Hepatocyte (in vitro differentiated cells): ENCODE measurements around the gene SOX18.

Experiments used
- CTCF ChIP-seq: fragments of 200-600 bp; sonication (generic); IDR thresholded peaks from 2 replicates; pipeline ENCODE4 v1.5.1; 2016; ENCODE audit warnings: antibody characterized with exemption, mild to moderate bottlenecking; ENCODE audit not compliant: poor library complexity
- EZH2 ChIP-seq: fragments of 200-600 bp; sonication (generic); IDR thresholded peaks from 2 replicates; pipeline ENCODE4 v1.6.1; 2016; ENCODE audit warnings: antibody characterized with exemption, mild to moderate bottlenecking, borderline replicate concordance

- no peak for TF ChIP-seq CTCF
- no peak for TF ChIP-seq EZH2
These were observed 13.4 kb upstream of the SOX18 start, which contains the start of gene TCEA2 for GRCh38 chr20:64062596-64063388.
